Endothelial cell of umbilical vein (primary cell): ENCODE measurements around the gene SMIM14. TPM values are rescaled to one million over a fixed set of nuclear protein-coding genes. Genes with fewer than 3 reads are reported as not detected.

Experiments used
- BruUV-seq: library from RNA; stranded (reverse); fragments of 400-500 nt; replicated peaks from 2 replicates; lab custom pipeline; 2021; lab: Mats Ljungman, UMichigan
- CTCF ChIA-PET: fragments of 300-600, 350-600 bp; sonication (Branson Sonifier 250); formaldehyde crosslinking; loops from one replicate; lab custom pipeline; 2021; ENCODE audit warnings: antibody characterized with exemption, inconsistent platforms; lab: Charles Lee
- POLR2A ChIA-PET: fragments of 300-600, 350-600 bp; sonication (Branson Sonifier 250); formaldehyde crosslinking; loops from one replicate; lab custom pipeline; 2021; ENCODE audit warnings: antibody characterized with exemption, inconsistent platforms; lab: Charles Lee
- DNase-seq: peaks from one replicate; pipeline ENCODE4 v3.0.0-alpha.2; 2011; ENCODE audit warnings: low read depth, low spot score
- FAIRE-seq: peaks from 2 replicates; lab custom pipeline; 2011; peaks lifted over from hg19 to GRCh38; lab: Jason Lieb, UNC
- H2AFZ ChIP-seq: 2 replicates; pipeline ENCODE4 v1.6.0; 2012; ENCODE audit warnings: low read depth, low read length, control low read depth, inconsistent platforms
- H3K27ac ChIP-seq: 2 replicates; pipeline ENCODE4 v1.5.1; 2011; ENCODE audit warnings: low read depth, mild to moderate bottlenecking, control low read depth, low read length, moderate library complexity; ENCODE audit not compliant: insufficient read depth
- H3K27me3 ChIP-seq, 2 experiments: 2 replicates each; pipeline versions ENCODE4 v1.6.0 to v1.6.1; 2011; ENCODE audit warnings: low read length in 2 of 2, mixed read lengths in 1 of 2; ENCODE audit not compliant: control insufficient read depth in 2 of 2, insufficient read depth in 2 of 2
- H3K36me3 ChIP-seq, 2 experiments: 2 replicates in 1 of 2; 3 replicates in 1 of 2; pipeline ENCODE4 v1.5.1; 2011; ENCODE audit warnings: low read length in 2 of 2, mild to moderate bottlenecking in 1 of 2, moderate library complexity in 1 of 2; ENCODE audit not compliant: control insufficient read depth in 2 of 2, insufficient read depth in 2 of 2; ENCODE audit errors: extremely low read depth in 1 of 2
- H3K4me1 ChIP-seq: 3 replicates; pipeline ENCODE4 v1.5.1; 2011; ENCODE audit warnings: mild to moderate bottlenecking, low read length; ENCODE audit not compliant: control insufficient read depth, insufficient read depth; ENCODE audit errors: extremely low read depth
- H3K4me2 ChIP-seq: 2 replicates; pipeline ENCODE4 v1.6.1; 2011; ENCODE audit warnings: low read length, control low read depth, mixed read lengths; ENCODE audit not compliant: insufficient read depth
- H3K4me3 ChIP-seq, 3 experiments: fragments of 200-600 bp in 1 of 3; sonication (generic), shearing (Covaris generic) in 1 of 3; replicated peaks in 1 of 3; 2 replicates each; pipeline ENCODE4 v1.5.1; 2011 to 2016; ENCODE audit warnings: control low read depth in 3 of 3, low read length in 3 of 3, mild to moderate bottlenecking in 2 of 3, inconsistent platforms in 1 of 3, low read depth in 1 of 3, moderate library complexity in 1 of 3; ENCODE audit not compliant: insufficient read depth in 1 of 3
- H3K79me2 ChIP-seq: 2 replicates; pipeline ENCODE4 v1.6.0; 2012; ENCODE audit warnings: low read length, inconsistent platforms; ENCODE audit not compliant: control insufficient read depth, insufficient read depth
- H3K9ac ChIP-seq: replicated peaks from 2 replicates; pipeline ENCODE3; 2011; ENCODE audit warnings: low read length, control low read depth; ENCODE audit not compliant: insufficient read depth; ENCODE audit errors: extremely low read depth
- H3K9me1 ChIP-seq: replicated peaks from 3 replicates; pipeline ENCODE4 v1.6.0; 2011; ENCODE audit warnings: mild to moderate bottlenecking, low read length; ENCODE audit not compliant: control insufficient read depth, insufficient read depth; ENCODE audit errors: extremely low read depth
- H3K9me3 ChIP-seq: replicated peaks from 2 replicates; pipeline ENCODE4 v1.5.1; 2012; ENCODE audit warnings: low read length, inconsistent platforms; ENCODE audit not compliant: control insufficient read depth, insufficient read depth
- H4K20me1 ChIP-seq: replicated peaks from 2 replicates; pipeline ENCODE3; 2011; ENCODE audit warnings: mild to moderate bottlenecking, low read length; ENCODE audit not compliant: control insufficient read depth, insufficient read depth; ENCODE audit errors: extremely low read depth
- FOS ChIP-seq: IDR thresholded peaks from 2 replicates; pipeline ENCODE4 v1.6.1; 2011; ENCODE audit warnings: mild to moderate bottlenecking, low read length, moderate library complexity, borderline replicate concordance; ENCODE audit not compliant: insufficient read depth
- GATA2 ChIP-seq: IDR thresholded peaks from 2 replicates; pipeline ENCODE4 v1.7.0; 2011; ENCODE audit warnings: low read depth, mild to moderate bottlenecking, moderate library complexity, mixed read lengths, low read length; ENCODE audit not compliant: insufficient read length, insufficient read depth
- JUN ChIP-seq: IDR thresholded peaks from 2 replicates; pipeline ENCODE4 v1.6.1; 2011; ENCODE audit warnings: borderline replicate concordance, low read depth; ENCODE audit not compliant: insufficient read length, insufficient read depth
- MYC ChIP-seq: IDR thresholded peaks from one replicate; pipeline ENCODE4 v1.6.1; 2011; ENCODE audit warnings: mild to moderate bottlenecking, low read depth, low read length
- POLR2AphosphoS5 ChIP-seq: IDR thresholded peaks from 2 replicates; pipeline ENCODE4 v1.6.1; 2012; ENCODE audit warnings: low read depth, mild to moderate bottlenecking, control low read depth, low read length, moderate library complexity; ENCODE audit not compliant: insufficient read depth
- dilution Hi-C: fragments of 300-500 bp; cut with MboI; formaldehyde crosslinking; loops from one replicate; pipeline ENCODE4 v1.15.0; 2019; ENCODE audit warnings: low sequenced_read_pairs; ENCODE audit not compliant: extremely low pct_ligation_motif_present
- intact Hi-C: fragments of 100-400 bp; cut with micrococcal nuclease; formaldehyde crosslinking; loops from one replicate; pipeline ENCODE4 v1.10.0; 2022
- polyA plus RNA-seq, 4 experiments: library from polyadenylated mRNA; depleted of rRNA in 3 of 4; stranded (reverse) in 3 of 4; unstranded in 1 of 4; fragments of >200 nt; gene quantifications; 2 replicates each; pipeline versions ENCODE4 v1.2.1 to v1.2.3, GENCODE V29; 2011 to 2012; ENCODE audit warnings: missing spikeins in 1 of 4
- total RNA-seq: library from RNA; stranded (reverse); gene quantifications from 2 replicates; pipeline ENCODE4 v1.2.3, GENCODE V29; 2021

SMIM14 gene
- total and polyA plus RNA-seq, 2 donors (not counting 3 experiments of a cell fraction or from before 2014, with no cell fraction given): 12.3 to 15.4 TPM

DNA sequence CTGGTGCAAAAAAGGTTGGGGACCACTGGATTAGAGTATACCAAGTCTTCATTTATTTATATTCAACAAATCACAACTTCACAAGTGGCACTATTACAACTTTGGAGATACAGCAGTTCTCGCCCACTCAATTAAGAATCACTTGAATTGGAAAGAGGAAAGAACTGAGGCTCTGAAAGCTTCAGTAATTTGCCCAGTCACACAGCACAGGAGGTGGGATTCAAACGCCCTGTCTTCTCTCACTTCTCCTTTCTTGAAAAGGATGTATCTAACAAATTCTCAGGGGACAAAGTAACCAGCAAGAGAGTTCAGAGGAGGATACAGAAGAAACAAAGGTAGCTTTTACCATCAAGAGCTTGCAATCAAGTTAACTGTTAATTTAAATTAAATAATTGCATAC lies 12.4 kb downstream of the SMIM14 start:
- FAIRE-seq (no peak), DNase-seq (no peak)
- no peak overlapping the region for H3K4me3 ChIP-seq
- dilution Hi-C loops: no loop called here
- no peak overlapping the region for H3K4me2 ChIP-seq
- no peaks in the 10 kb centered on the region for H3K27me3 ChIP-seq
- no peak for TF ChIP-seq POLR2AphosphoS5
- TF ChIP-seq JUN: no peak
- TF ChIP-seq MYC: no peak
- no peak overlapping the region for H3K9ac ChIP-seq
- H3K9me3 ChIP-seq: no peaks in the 10 kb centered on the region
- H3K4me1 ChIP-seq: peaks cover 17% of the 10 kb centered on the region
- BruUV-seq: no TSS peak
- H3K36me3 ChIP-seq: no peaks in the 10 kb centered on the region
- intact Hi-C loops: no loop called here
- H3K9me1 ChIP-seq: no peaks in the 10 kb centered on the region
- no peaks in the 10 kb centered on the region for H3K79me2 ChIP-seq
- ChIA-PET CTCF (interaction anchor here (1.9 kb wide), 1 partner anchor 12 kb away, joined by 5 read pairs; the partner anchor contains the start of gene SMIM14), POLR2A (no interaction called here)
- no peaks in the 10 kb centered on the region for H4K20me1 ChIP-seq
- no peak overlapping the region for H3K27ac ChIP-seq
- H2AFZ ChIP-seq: no peak overlapping the region

DNA sequence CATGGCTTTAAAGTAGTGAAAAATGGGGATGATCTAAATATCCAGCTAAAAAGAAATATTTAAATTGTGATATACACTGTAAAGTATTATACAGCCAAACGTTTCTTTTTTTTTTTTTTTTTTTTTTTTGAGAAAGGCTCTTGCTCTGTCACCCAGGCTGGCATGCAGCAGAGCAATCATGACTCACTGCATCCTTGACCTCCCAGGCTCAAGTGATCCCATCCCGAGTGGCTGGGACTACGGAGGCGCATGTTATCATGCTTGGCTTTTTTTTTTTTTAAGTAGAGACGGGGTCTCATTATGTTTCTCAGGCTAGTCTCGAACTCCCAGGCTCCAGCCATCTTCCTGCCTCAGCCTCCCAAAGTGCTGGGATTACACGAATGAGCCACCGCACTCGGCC lies 17.1 kb downstream of the SMIM14 start:
- H3K36me3 ChIP-seq: no peaks in the 10 kb centered on the region
- H3K9me1 ChIP-seq: no peaks in the 10 kb centered on the region
- no TSS peak for BruUV-seq
- peaks cover 37% of the 10 kb centered on the region for H3K4me1 ChIP-seq
- peak overlapping the region; percentile 30 for H2AFZ ChIP-seq
- ChIA-PET POLR2A (interaction anchor here (0.7 to 0.9 kb wide), 2 partner anchors 11 to 17 kb away, joined by 5 read pairs; partner anchors contain the start of gene SMIM14), CTCF (no interaction called here)
- peaks cover 1% of the 10 kb centered on the region for H3K79me2 ChIP-seq
- DNase-seq: peak; percentile 72
- H3K4me2 ChIP-seq: peak overlapping the region; percentile 51
- no peaks in the 10 kb centered on the region for H3K27me3 ChIP-seq
- intact Hi-C loops (loop anchor here (5.0 kb wide), 1 partner anchor 94 kb away; the partner anchor contains the start of gene UGDH), dilution Hi-C loops (no loop called here)
- TF ChIP-seq JUN (peak; percentile 48), FOS (peak; percentile 74), GATA2 (no peak)
- H3K4me3 ChIP-seq: no peak overlapping the region
- H4K20me1 ChIP-seq: no peaks in the 10 kb centered on the region
- peak overlapping the region; percentile 72 for H3K27ac ChIP-seq
- peak overlapping the region; percentile 37 for H3K9ac ChIP-seq
- no peaks in the 10 kb centered on the region for H3K9me3 ChIP-seq
- peak; percentile 75 for FAIRE-seq
